HCT116 (cell line): ENCODE measurements around the gene SELPLG. TPM values are rescaled to one million over a fixed set of nuclear protein-coding genes. Genes with fewer than 3 reads are reported as not detected.

ENCODE experiments used
- ATAC-seq: fragments of 200-7000 bp; cut with Tn5 transposase; 2 replicates; pipeline ENCODE4 v1.9.1; 2020; ENCODE audit warnings: mild to moderate bottlenecking, moderate library complexity
- BruUV-seq: library from RNA; stranded (reverse); fragments of 400-500 nt; replicated peaks from 2 replicates; lab custom pipeline; 2021; lab: Mats Ljungman, UMichigan
- CTCF ChIA-PET: fragments of 300-600 bp; sonication (Branson Sonifier 250); formaldehyde crosslinking; loops from one replicate; lab custom pipeline; 2021; ENCODE audit warnings: antibody characterized with exemption; lab: Charles Lee
- POLR2A ChIA-PET: fragments of 300-600, 350-600 bp; sonication (Branson Sonifier 250); formaldehyde crosslinking; loops from one replicate; lab custom pipeline; 2021; ENCODE audit warnings: antibody characterized with exemption; lab: Charles Lee
- RAD21 ChIA-PET, 2 experiments: fragments of 300-600 bp; sonication (Branson Sonifier 250); formaldehyde crosslinking; loops; one replicate each; lab custom pipeline; 2023; ENCODE audit warnings: low total read pairs in 2 of 2; ENCODE audit not compliant: uncharacterized antibody in 2 of 2, unreplicated experiment in 2 of 2, low non-redundant PET in 1 of 2; lab: Charles Lee
- DNase-seq: peaks from one replicate; pipeline ENCODE4 v3.0.0-alpha.2; 2010; ENCODE audit warnings: low read depth, low spot score
- H2AFZ ChIP-seq: fragments of 200-600 bp; shearing (Covaris generic), sonication (generic); 2 replicates; pipeline ENCODE4 v1.6.1; 2017; ENCODE audit warnings: low read depth, mixed run types, mixed read lengths, antibody characterized with exemption, low read length; ENCODE audit not compliant: poor library complexity, severe bottlenecking
- H3K27ac ChIP-seq: 2 replicates; pipeline ENCODE4 v1.5.1; 2012; ENCODE audit warnings: low read depth, low read length
- H3K27me3 ChIP-seq: fragments of 200-600 bp; sonication (generic); 2 replicates; pipeline ENCODE4 v1.6.1; 2016; ENCODE audit warnings: mixed run types, low read length, mixed read lengths; ENCODE audit not compliant: insufficient read depth
- H3K36me3 ChIP-seq, 2 experiments: fragments of 200-500 bp in 1 of 2; fragments of 200-600 bp in 1 of 2; sonication (Bioruptor generic) in 1 of 2; sonication (generic) in 1 of 2; 2 replicates each; pipeline versions ENCODE4 v1.5.1 to v1.6.1; 2014 to 2016; ENCODE audit warnings: low read length in 2 of 2, inconsistent platforms in 1 of 2, mixed read lengths in 1 of 2, mixed run types in 1 of 2; ENCODE audit not compliant: insufficient read depth in 2 of 2, control insufficient read depth in 1 of 2
- H3K4me1 ChIP-seq, 2 experiments: fragments of 200-600 bp in 1 of 2; sonication (generic) in 1 of 2; 2 replicates each; pipeline versions ENCODE4 v1.5.1 to v1.6.1; 2012 to 2017; ENCODE audit warnings: low read length in 2 of 2, inconsistent platforms in 1 of 2, mild to moderate bottlenecking in 1 of 2, mixed read lengths in 1 of 2, mixed run types in 1 of 2, moderate library complexity in 1 of 2; ENCODE audit not compliant: insufficient read depth in 2 of 2, control insufficient read depth in 1 of 2
- H3K4me2 ChIP-seq: fragments of 200-600 bp; sonication (generic); 2 replicates; pipeline ENCODE4 v1.6.1; 2017; ENCODE audit warnings: mixed run types, low read length, mixed read lengths
- H3K4me3 ChIP-seq, 2 experiments: fragments of 200-600 bp in 1 of 2; sonication (generic) in 1 of 2; replicated peaks in 1 of 2; 2 replicates each; pipeline ENCODE4 v1.5.1; 2011 to 2016; ENCODE audit warnings: low read length in 2 of 2, control low read depth in 1 of 2, low read depth in 1 of 2, mild to moderate bottlenecking in 1 of 2, mixed read lengths in 1 of 2, mixed run types in 1 of 2
- H3K79me2 ChIP-seq: fragments of 200-600 bp; sonication (generic); 2 replicates; pipeline ENCODE4 v1.6.1; 2017; ENCODE audit warnings: mild to moderate bottlenecking, mixed run types, low read length, moderate library complexity, mixed read lengths; ENCODE audit not compliant: insufficient read depth
- H3K9ac ChIP-seq: fragments of 200-600 bp; sonication (generic); 2 replicates; pipeline ENCODE4 v1.6.1; 2016; ENCODE audit warnings: low read length, mixed read lengths
- H3K9me2 ChIP-seq: fragments of 200-600 bp; sonication (generic), shearing (Covaris generic); 2 replicates; pipeline ENCODE4 v1.6.1; 2017; ENCODE audit warnings: mixed run types, mild to moderate bottlenecking, moderate library complexity; ENCODE audit not compliant: insufficient read depth
- H3K9me3 ChIP-seq, 2 experiments: fragments of 200-500 bp in 1 of 2; fragments of 200-600 bp in 1 of 2; sonication (Bioruptor generic) in 1 of 2; sonication (generic) in 1 of 2; 2 replicates each; pipeline ENCODE4 v1.6.1; 2014 to 2017; ENCODE audit warnings: low read length in 2 of 2, mixed read lengths in 2 of 2, inconsistent platforms in 1 of 2, low read depth in 1 of 2, mild to moderate bottlenecking in 1 of 2, mixed run types in 1 of 2, moderate library complexity in 1 of 2; ENCODE audit not compliant: control insufficient read depth in 1 of 2, insufficient read depth in 1 of 2
- H4K20me1 ChIP-seq: fragments of 200-600 bp; sonication (generic), shearing (Covaris generic); 2 replicates; pipeline ENCODE4 v1.6.1; 2017; ENCODE audit warnings: mixed run types, mild to moderate bottlenecking, moderate library complexity; ENCODE audit not compliant: insufficient read depth
- CBX3 ChIP-seq: IDR thresholded peaks from 2 replicates; pipeline ENCODE4 v1.6.1; 2012; ENCODE audit warnings: low read depth
- CTCF ChIP-seq, 3 experiments: fragments of 200-600 bp in 1 of 3; sonication (generic) in 1 of 3; IDR thresholded peaks in 2 of 3; conservative IDR thresholded peaks in 1 of 3; 2 replicates each; pipeline ENCODE4 v1.5.1; 2012 to 2017; ENCODE audit warnings: low read depth in 2 of 3, low read length in 2 of 3, antibody characterized with exemption in 1 of 3, borderline replicate concordance in 1 of 3, control low read depth in 1 of 3, mild to moderate bottlenecking in 1 of 3, mixed read lengths in 1 of 3, mixed run types in 1 of 3, moderate library complexity in 1 of 3; ENCODE audit not compliant: insufficient read depth in 1 of 3
- EGR1 ChIP-seq: IDR thresholded peaks from 2 replicates; pipeline ENCODE4 v1.6.1; 2012; ENCODE audit warnings: low read depth
- EZH2 ChIP-seq: fragments of 200-600 bp; sonication (generic); IDR thresholded peaks from 2 replicates; pipeline ENCODE4 v1.6.1; 2017; ENCODE audit warnings: antibody characterized with exemption, mixed run types
- EZH2phosphoT487 ChIP-seq: fragments of 200-600 bp; IDR thresholded peaks from 2 replicates; pipeline ENCODE4 v1.6.1; 2018; ENCODE audit warnings: antibody characterized with exemption, borderline replicate concordance
- JUND ChIP-seq: IDR thresholded peaks from 2 replicates; pipeline ENCODE4 v1.6.1; 2012
- MAX ChIP-seq: IDR thresholded peaks from 2 replicates; pipeline ENCODE4 v1.6.1; 2012
- POLR2A ChIP-seq: IDR thresholded peaks from 2 replicates; pipeline ENCODE4 v1.7.0; 2011; ENCODE audit warnings: borderline replicate concordance; ENCODE audit not compliant: insufficient read depth, insufficient read length; ENCODE audit errors: extremely low read depth
- RAD21 ChIP-seq: IDR thresholded peaks from 2 replicates; pipeline ENCODE4 v1.6.1; 2012; ENCODE audit warnings: low read depth, mild to moderate bottlenecking
- SRF ChIP-seq: IDR thresholded peaks from 2 replicates; pipeline ENCODE4 v1.6.1; 2012; ENCODE audit warnings: low read depth
- ZBTB33 ChIP-seq: IDR thresholded peaks from 2 replicates; pipeline ENCODE4 v1.6.1; 2011; ENCODE audit warnings: mild to moderate bottlenecking, low read length, moderate library complexity; ENCODE audit not compliant: insufficient replicate concordance; ENCODE audit errors: extremely low read depth
- ZFX ChIP-seq: fragments of 450-650 bp; IDR thresholded peaks from 2 replicates; pipeline ENCODE4 v1.6.1; 2017
- ZNF274 ChIP-seq: fragments of 200-500 bp; sonication (Bioruptor generic); IDR thresholded peaks from 2 replicates; pipeline ENCODE4 v1.6.1; 2014; ENCODE audit warnings: mild to moderate bottlenecking, low read depth, low read length, inconsistent platforms
- intact Hi-C: fragments of 100-400 bp; cut with micrococcal nuclease; formaldehyde crosslinking; loops from 2 replicates; pipeline ENCODE4 v1.10.0; 2022
- total RNA-seq: library from RNA; stranded (reverse); gene quantifications from one replicate; pipeline ENCODE4 v1.2.1, GENCODE V29; 2021; ENCODE audit not compliant: unreplicated experiment

The SELPLG gene
- total RNA-seq, 1 experiment from 2014 or later: 1.2 TPM

- no peaks in the 10 kb centered on the region for H3K27me3 ChIP-seq
- H3K4me3 ChIP-seq: no peak overlapping the region
- no peaks in the 10 kb centered on the region; a peak in 1 of 4 replicates for H3K4me1 ChIP-seq
- DNase-seq (no peak), ATAC-seq (no peak)
- H3K79me2 ChIP-seq: no peaks in the 10 kb centered on the region
- ChIA-PET POLR2A (no interaction called here), CTCF (interaction anchor here (1.0 kb wide), 1 partner anchor 36 kb away, joined by 3 read pairs; the partner anchor contains the start of gene ISCU), RAD21 (no interaction called here)
- H3K36me3 ChIP-seq: no peaks in the 10 kb centered on the region
- intact Hi-C loops: no loop called here
- H3K27ac ChIP-seq: no peak overlapping the region
- H2AFZ ChIP-seq: no peak overlapping the region
- no peak overlapping the region for H3K4me2 ChIP-seq
- H4K20me1 ChIP-seq: no peaks in the 10 kb centered on the region
- no peaks in the 10 kb centered on the region for H3K9me2 ChIP-seq
- BruUV-seq: no TSS peak
- no peaks in the 10 kb centered on the region for H3K9me3 ChIP-seq
- TF ChIP-seq CBX3 (no peak), JUND (no peak), POLR2A (no peak), ZNF274 (no peak)
- H3K9ac ChIP-seq: no peak overlapping the region
Measured at GRCh38 chr12:108598553-108599250, 35.0 kb downstream of the SELPLG start.

GRCh38 chr12:108597559-108598471, 35.9 kb downstream of the SELPLG start, which contains the start of gene TMEM119:
Gene TMEM119, minus strand, starts transcription at chr12:108598084. Its CDS starts 5,701 bp downstream, at chr12:108592383.
- no peaks in the 10 kb centered on the region for H3K79me2 ChIP-seq
- H4K20me1 ChIP-seq: no peaks in the 10 kb centered on the region
- ATAC-seq (no peak), DNase-seq (no peak)
- H3K27me3 ChIP-seq: no peaks in the 10 kb centered on the region
- ChIA-PET RAD21 (no interaction called here), CTCF (interaction anchor here (1.0 kb wide), 1 partner anchor 35 kb away, joined by 3 read pairs; the partner anchor contains the start of gene ISCU), POLR2A (no interaction called here)
- H3K4me1 ChIP-seq: no peaks in the 10 kb centered on the region; a peak in 1 of 4 replicates
- no TSS peak for BruUV-seq
- no peak within 1 kb of the TSS for H3K9ac ChIP-seq
- H3K27ac ChIP-seq: no peak within 1 kb of the TSS
- H3K4me2 ChIP-seq: no peak within 1 kb of the TSS
- H3K9me3 ChIP-seq: no peaks in the 10 kb centered on the region
- H3K4me3 ChIP-seq: no peak within 1 kb of the TSS
- intact Hi-C loops: no loop called here
- H3K9me2 ChIP-seq: no peaks in the 10 kb centered on the region
- H3K36me3 ChIP-seq: no peaks in the 10 kb centered on the region
- no peak within 1 kb of the TSS for H2AFZ ChIP-seq
- no peak for TF ChIP-seq RAD21
- no peak for TF ChIP-seq EGR1
- TF ChIP-seq ZFX: no peak
- TF ChIP-seq SRF: no peak
- no peak for TF ChIP-seq ZBTB33
- TF ChIP-seq MAX: no peak
- TF ChIP-seq CBX3: no peak
- no peak for TF ChIP-seq CTCF (IDR thresholded peaks at IDR 0.05 in 2 of 3, conservative IDR thresholded peaks at IDR 0.05 in 1 of 3; ENCODE audit: borderline replicate concordance in 1 of 3, insufficient read depth in 1 of 3, low read depth in 2 of 3, low read length in 2 of 3)
- no peak for TF ChIP-seq JUND
- no peak for TF ChIP-seq EZH2
- no peak for TF ChIP-seq EZH2phosphoT487
- no peak for TF ChIP-seq POLR2A
